ENCODE measurements around the gene CLEC9A. TPM values are rescaled to one million over a fixed set of nuclear protein-coding genes. Genes with fewer than 3 reads are reported as not detected.

Gene CLEC9A
- total and polyA plus RNA-seq, 10 of the 15 experiments (the other 5 are each of a cell fraction or from before 2014, with no cell fraction given) = not detected

GRCh38 chr12:10084733-10085132 lies 54.3 kb downstream of the CLEC9A start:
- Histone ChIP-seq H3K4me2 (ENCODE audit: control insufficient read depth, insufficient read depth) (no peak overlapping the region), H4K20me1 (ENCODE audit: control insufficient read depth, insufficient read depth) (no peaks in the 10 kb centered on the region), H3K27me3 (replicated peaks in 1 of 2; ENCODE audit: control insufficient read depth in 2 of 2, insufficient read depth in 2 of 2, low read length in 1 of 2) (no peaks in the 10 kb centered on the region), H3K27ac (ENCODE audit: control insufficient read depth, insufficient read depth) (no peak overlapping the region), H3K79me2 (ENCODE audit: control insufficient read depth, insufficient read depth, low read length) (no peaks in the 10 kb centered on the region), H3K9ac (ENCODE audit: control insufficient read depth, insufficient read depth, low read length) (no peak overlapping the region), H3K4me1 (ENCODE audit: control insufficient read depth, insufficient read depth, low read length) (peaks cover 8% of the 10 kb centered on the region), H3K36me3 (ENCODE audit: control insufficient read depth in 2 of 2, insufficient read depth in 2 of 2, low read length in 1 of 2) (no peaks in the 10 kb centered on the region), H3K9me3 (replicated peaks; ENCODE audit: control insufficient read depth, insufficient read depth, low read length) (peaks cover 4% of the 10 kb centered on the region; the same call in 2 of the 3 replicates), H2AFZ (ENCODE audit: control insufficient read depth, low read depth, low read length) (no peak overlapping the region), H3K4me3 (no peak overlapping the region)
- FAIRE-seq (no peak), DNase-seq (ENCODE audit: low read depth, low spot score) (no peak), ATAC-seq (no peak)
- CTCF ChIA-PET = no interaction called here
- TF ChIP-seq ZBED1 (IDR thresholded peaks at IDR 0.05; ENCODE audit: borderline replicate concordance) (no peak), ZNF384 (IDR thresholded peaks at IDR 0.05; ENCODE audit: borderline replicate concordance, low read depth, low read length) (no peak), NR2F1 (conservative IDR thresholded peaks at IDR 0.05) (no peak), ESRRA (IDR thresholded peaks at IDR 0.05; ENCODE audit: low read length) (no peak)
- RAD21 ChIA-PET (ENCODE audit: unreplicated experiment) = no interaction called here
- intact Hi-C loops (cut with micrococcal nuclease; ENCODE audit: unreplicated experiment) (no loop called here), in situ Hi-C loops (cut with MboI) (no loop called here)
- no TSS peak for BruUV-seq (replicated peaks)
- SMC1A ChIA-PET (ENCODE audit: uncharacterized antibody, unreplicated experiment) = interaction anchor here (0.7 kb wide), 1 partner anchor 227 kb away, joined by 3 read pairs; no protein-coding TSS in a partner anchor
- POLR2A ChIA-PET = no interaction called here
- WGBS (ENCODE audit: insufficient coverage, insufficient replicate concordance, low lambda C conversion rate, missing lambda C conversion rate) = 61% methylated on average over 4 of the region's 6 CpGs

GRCh38 chr12:10086387-10086786 lies 55.9 kb downstream of the CLEC9A start:
- no peak for DNase-seq (ENCODE audit: low read depth, low spot score)
- Histone ChIP-seq H3K9ac (ENCODE audit: control insufficient read depth, insufficient read depth, low read length) (no peak overlapping the region), H3K4me3 (no peak overlapping the region), H3K4me1 (ENCODE audit: control insufficient read depth, insufficient read depth, low read length) (peaks cover 8% of the 10 kb centered on the region), H3K27ac (ENCODE audit: control insufficient read depth, insufficient read depth) (no peak overlapping the region), H3K4me2 (ENCODE audit: control insufficient read depth, insufficient read depth) (no peak overlapping the region), H3K79me2 (ENCODE audit: control insufficient read depth, insufficient read depth, low read length) (no peaks in the 10 kb centered on the region), H2AFZ (ENCODE audit: control insufficient read depth, low read depth, low read length) (no peak overlapping the region), H4K20me1 (ENCODE audit: control insufficient read depth, insufficient read depth) (no peaks in the 10 kb centered on the region), H3K9me3 (replicated peaks; ENCODE audit: control insufficient read depth, insufficient read depth, low read length) (peaks cover 2% of the 10 kb centered on the region; the same call in 2 of the 3 replicates), H3K27me3 (replicated peaks in 1 of 2; ENCODE audit: control insufficient read depth in 2 of 2, insufficient read depth in 2 of 2, low read length in 1 of 2) (no peaks in the 10 kb centered on the region), H3K36me3 (ENCODE audit: control insufficient read depth in 2 of 2, insufficient read depth in 2 of 2, low read length in 1 of 2) (no peaks in the 10 kb centered on the region)
- in situ Hi-C loops (cut with MboI) (no loop called here), intact Hi-C loops (cut with micrococcal nuclease; ENCODE audit: unreplicated experiment) (no loop called here)
- RAD21 ChIA-PET (ENCODE audit: unreplicated experiment) = no interaction called here
- no peak for FAIRE-seq
- CTCF ChIA-PET = no interaction called here
- no TSS peak for BruUV-seq (replicated peaks)
- no peak for ATAC-seq
- 52% methylated on average over 3 of the region's 3 CpGs for WGBS (ENCODE audit: insufficient coverage, insufficient replicate concordance, low lambda C conversion rate, missing lambda C conversion rate)
- POLR2A ChIA-PET = no interaction called here
- SMC1A ChIA-PET (ENCODE audit: uncharacterized antibody, unreplicated experiment) = no interaction called here
- TF ChIP-seq BRCA1 (IDR thresholded peaks at IDR 0.05; ENCODE audit: low read depth, low read length) = no peak
- TF ChIP-seq NBN (IDR thresholded peaks at IDR 0.05) = no peak
- no peak for TF ChIP-seq MTA2 (IDR thresholded peaks at IDR 0.05; ENCODE audit: low read depth)
- TF ChIP-seq YBX1 (IDR thresholded peaks at IDR 0.05) = no peak
- no peak for TF ChIP-seq ZNF687 (IDR thresholded peaks at IDR 0.05)
- no peak for TF ChIP-seq CBX5 (IDR thresholded peaks at IDR 0.05; ENCODE audit: low read depth)
- no peak for TF ChIP-seq WRNIP1 (IDR thresholded peaks at IDR 0.05; ENCODE audit: borderline replicate concordance, low read depth, low read length)
- no peak for TF ChIP-seq JUND (IDR thresholded peaks at IDR 0.05; ENCODE audit: low read depth, low read length)
- TF ChIP-seq, protein P1, sequence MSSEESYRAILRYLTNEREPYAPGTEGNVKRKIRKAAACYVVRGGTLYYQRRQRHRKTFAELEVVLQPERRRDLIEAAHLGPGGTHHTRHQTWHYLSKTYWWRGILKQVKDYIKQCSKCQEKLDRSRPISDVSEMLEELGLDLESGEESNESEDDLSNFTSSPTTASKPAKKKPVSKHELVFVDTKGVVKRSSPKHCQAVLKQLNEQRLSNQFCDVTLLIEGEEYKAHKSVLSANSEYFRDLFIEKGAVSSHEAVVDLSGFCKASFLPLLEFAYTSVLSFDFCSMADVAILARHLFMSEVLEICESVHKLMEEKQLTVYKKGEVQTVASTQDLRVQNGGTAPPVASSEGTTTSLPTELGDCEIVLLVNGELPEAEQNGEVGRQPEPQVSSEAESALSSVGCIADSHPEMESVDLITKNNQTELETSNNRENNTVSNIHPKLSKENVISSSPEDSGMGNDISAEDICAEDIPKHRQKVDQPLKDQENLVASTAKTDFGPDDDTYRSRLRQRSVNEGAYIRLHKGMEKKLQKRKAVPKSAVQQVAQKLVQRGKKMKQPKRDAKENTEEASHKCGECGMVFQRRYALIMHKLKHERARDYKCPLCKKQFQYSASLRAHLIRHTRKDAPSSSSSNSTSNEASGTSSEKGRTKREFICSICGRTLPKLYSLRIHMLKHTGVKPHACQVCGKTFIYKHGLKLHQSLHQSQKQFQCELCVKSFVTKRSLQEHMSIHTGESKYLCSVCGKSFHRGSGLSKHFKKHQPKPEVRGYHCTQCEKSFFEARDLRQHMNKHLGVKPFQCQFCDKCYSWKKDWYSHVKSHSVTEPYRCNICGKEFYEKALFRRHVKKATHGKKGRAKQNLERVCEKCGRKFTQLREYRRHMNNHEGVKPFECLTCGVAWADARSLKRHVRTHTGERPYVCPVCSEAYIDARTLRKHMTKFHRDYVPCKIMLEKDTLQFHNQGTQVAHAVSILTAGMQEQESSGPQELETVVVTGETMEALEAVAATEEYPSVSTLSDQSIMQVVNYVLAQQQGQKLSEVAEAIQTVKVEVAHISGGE (CRISPR knock-in tag; IDR thresholded peaks at IDR 0.05) = no peak

Data from GM12878 (cell line).